CD4-positive, CD25-positive, alpha-beta regulatory T cell (primary cell): Measurements from ENCODE around the gene SAXO1. TPM values are rescaled to one million over a fixed set of nuclear protein-coding genes. Genes with fewer than 3 reads are reported as not detected.
"Not testable (repeated sequence)": the region's sequence is repeated elsewhere in the genome, so short reads cannot be mapped to it uniquely, and the experiment has no call there.

Source experiments
- ATAC-seq, 2 donors: fragments of 150-1000 bp; cut with Tn5 transposase; one replicate each; pipeline ENCODE4 v1.10.0; 2021; ENCODE audit warnings: low read depth in 2 of 2, moderate number of reproducible peaks in 2 of 2, moderate library complexity in 1 of 2
- DNase-seq, 3 donors: peaks; one replicate each; pipeline versions ENCODE4 v3.0.0 to v3.0.0-alpha.2; 2012 to 2022; ENCODE audit warnings: mixed read lengths in 1 of 3
- H3K27ac ChIP-seq: one replicate; pipeline ENCODE4 v1.7.0; 2013; ENCODE audit warnings: mild to moderate bottlenecking, low read length; ENCODE audit not compliant: insufficient read depth, poor library complexity, severe bottlenecking
- H3K27me3 ChIP-seq: one replicate; pipeline ENCODE4 v1.7.0; 2013; ENCODE audit warnings: low read length; ENCODE audit not compliant: control insufficient read depth, insufficient read depth
- H3K36me3 ChIP-seq: one replicate; pipeline ENCODE4 v1.7.0; 2013; ENCODE audit warnings: mild to moderate bottlenecking, low read length, moderate library complexity; ENCODE audit not compliant: control insufficient read depth, insufficient read depth
- H3K4me1 ChIP-seq: 2 replicates; pipeline ENCODE4 v1.7.0; 2013; ENCODE audit warnings: mild to moderate bottlenecking, low read length; ENCODE audit not compliant: insufficient read depth, control insufficient read depth, poor library complexity, severe bottlenecking
- H3K4me3 ChIP-seq: one replicate; pipeline ENCODE4 v1.7.0; 2013; ENCODE audit warnings: low read depth, mild to moderate bottlenecking, low read length, moderate library complexity
- H3K9me3 ChIP-seq, 2 experiments: 1 replicate in 1 of 2; 2 replicates in 1 of 2; pipeline ENCODE4 v1.7.0; 2013; ENCODE audit warnings: low read length in 2 of 2, mild to moderate bottlenecking in 1 of 2, moderate library complexity in 1 of 2; ENCODE audit not compliant: control insufficient read depth in 2 of 2
- H3K27ac Mint-ChIP-seq, 3 donors: one replicate each; pipeline ENCODE4 v1.8.0; 2020 to 2022; ENCODE audit warnings: mild to moderate bottlenecking in 3 of 3, mixed read lengths in 3 of 3, moderate library complexity in 2 of 3
- H3K27me3 Mint-ChIP-seq: one replicate; pipeline ENCODE4 v1.8.0; 2022; ENCODE audit warnings: mild to moderate bottlenecking, mixed read lengths
- H3K36me3 Mint-ChIP-seq: one replicate; pipeline ENCODE4 v1.8.0; 2020; ENCODE audit warnings: mixed read lengths
- H3K4me1 Mint-ChIP-seq, 4 donors: one replicate each; pipeline ENCODE4 v1.8.0; 2020 to 2022; ENCODE audit warnings: mixed read lengths in 4 of 4, mild to moderate bottlenecking in 1 of 4
- H3K4me3 Mint-ChIP-seq, 4 donors: one replicate each; pipeline ENCODE4 v1.8.0; 2020 to 2022; ENCODE audit warnings: mild to moderate bottlenecking in 4 of 4, mixed read lengths in 4 of 4, moderate library complexity in 3 of 4
- H3K9me3 Mint-ChIP-seq, 7 donors: one replicate each; pipeline ENCODE4 v1.8.0; 2020 to 2022; ENCODE audit warnings: mixed read lengths in 7 of 7, mild to moderate bottlenecking in 3 of 7, moderate library complexity in 2 of 7
- polyA plus RNA-seq, 4 donors: library from polyadenylated mRNA; unstranded; fragments of 300-500 nt; fragmentation: Illumina TruSeq; gene quantifications; one replicate each; pipeline ENCODE4 v1.2.3, GENCODE V29; 2021
- total RNA-seq: library from RNA; stranded (reverse); gene quantifications from one replicate; pipeline ENCODE4 v1.2.3, GENCODE V29; 2022

Gene SAXO1
- total and polyA plus RNA-seq, 5 donors from 2014 or later: 0.03 to 0.30 (median 0.10) TPM; not detected in 2

- DNase-seq: no peak
- H3K36me3 ChIP-seq: no peaks in the 10 kb centered on the region
- Mint-ChIP-seq H3K27ac (no peak overlapping the region), H3K27me3 (no peaks in the 10 kb centered on the region), H3K36me3 (no peaks in the 10 kb centered on the region), H3K4me1 (no peaks in the 10 kb centered on the region), H3K4me3 (no peak overlapping the region), H3K9me3 (peaks cover 0 to 14% (median 7%) of the 10 kb centered on the region in 7 donors)
- H3K4me3 ChIP-seq: no peak overlapping the region
- H3K9me3 ChIP-seq: no peaks in the 10 kb centered on the region
- ATAC-seq: no peak
- no peaks in the 10 kb centered on the region for H3K4me1 ChIP-seq
- H3K27me3 ChIP-seq: no peaks in the 10 kb centered on the region
- H3K27ac ChIP-seq: no peak overlapping the region
Observed at GRCh38 chr9:18997151-18997550, 35.9 kb downstream of the SAXO1 start.

GRCh38 chr9:18996211-18996610 is 36.8 kb downstream of the SAXO1 start:
- no peaks in the 10 kb centered on the region for H3K36me3 Mint-ChIP-seq
- Histone ChIP-seq H3K36me3 (no peaks in the 10 kb centered on the region), H3K9me3 (no peaks in the 10 kb centered on the region), H3K4me3 (no peak overlapping the region), H3K27me3 (no peaks in the 10 kb centered on the region), H3K27ac (no peak overlapping the region), H3K4me1 (no peaks in the 10 kb centered on the region)
- no peak for ATAC-seq
- H3K4me1 Mint-ChIP-seq: no peaks in the 10 kb centered on the region
- H3K27ac Mint-ChIP-seq: no peak overlapping the region
- no peak overlapping the region for H3K4me3 Mint-ChIP-seq
- H3K9me3 Mint-ChIP-seq: peaks cover 0 to 12% (median 4%) of the 10 kb centered on the region in 7 donors
- no peak for DNase-seq
- no peaks in the 10 kb centered on the region for H3K27me3 Mint-ChIP-seq

DNA sequence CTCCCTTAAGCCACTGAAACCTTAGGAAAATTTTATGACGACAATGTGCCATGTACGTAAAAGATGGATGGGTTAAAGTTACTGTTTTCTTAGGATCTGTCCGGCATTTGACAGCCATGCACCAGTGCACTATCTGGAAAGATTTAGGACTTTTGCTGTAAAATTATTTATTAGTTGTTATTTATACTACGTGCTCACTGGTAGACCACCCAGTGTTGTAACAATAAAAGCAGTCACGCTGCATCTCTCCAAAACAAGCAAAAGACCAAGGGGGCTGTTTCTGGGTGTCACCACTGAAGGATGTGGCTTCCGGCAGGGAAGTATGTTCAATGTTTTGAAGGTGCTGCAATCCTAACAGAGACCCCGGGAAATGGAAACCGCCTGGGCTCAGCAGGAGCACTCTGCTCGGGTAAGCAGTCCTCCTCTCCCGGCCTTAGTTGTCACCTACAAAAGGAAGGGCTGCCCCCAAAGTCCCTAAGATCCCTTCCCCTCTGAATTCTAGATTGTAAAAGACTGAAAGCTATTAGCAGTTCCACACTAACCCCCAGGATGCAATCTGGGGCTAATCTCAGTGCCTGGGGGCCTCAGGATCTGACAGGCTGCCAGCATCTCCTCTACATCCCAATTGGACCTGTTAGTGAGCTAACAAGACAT is 38.6 kb downstream of the SAXO1 start:
- no peaks in the 10 kb centered on the region for H3K4me1 ChIP-seq
- no peaks in the 10 kb centered on the region for H3K36me3 Mint-ChIP-seq
- H3K27ac ChIP-seq: no peak overlapping the region
- no peaks in the 10 kb centered on the region for H3K9me3 ChIP-seq
- no peak overlapping the region for H3K4me3 ChIP-seq
- DNase-seq (no peak), ATAC-seq (no peak)
- H3K36me3 ChIP-seq: no peaks in the 10 kb centered on the region
- H3K9me3 Mint-ChIP-seq: peaks cover 0 to 6% (median 4%) of the 10 kb centered on the region in 7 donors
- H3K4me1 Mint-ChIP-seq: no peaks in the 10 kb centered on the region
- no peak overlapping the region for H3K27ac Mint-ChIP-seq
- H3K27me3 Mint-ChIP-seq: no peaks in the 10 kb centered on the region
- H3K4me3 Mint-ChIP-seq: no peak overlapping the region
- no peaks in the 10 kb centered on the region for H3K27me3 ChIP-seq

DNA sequence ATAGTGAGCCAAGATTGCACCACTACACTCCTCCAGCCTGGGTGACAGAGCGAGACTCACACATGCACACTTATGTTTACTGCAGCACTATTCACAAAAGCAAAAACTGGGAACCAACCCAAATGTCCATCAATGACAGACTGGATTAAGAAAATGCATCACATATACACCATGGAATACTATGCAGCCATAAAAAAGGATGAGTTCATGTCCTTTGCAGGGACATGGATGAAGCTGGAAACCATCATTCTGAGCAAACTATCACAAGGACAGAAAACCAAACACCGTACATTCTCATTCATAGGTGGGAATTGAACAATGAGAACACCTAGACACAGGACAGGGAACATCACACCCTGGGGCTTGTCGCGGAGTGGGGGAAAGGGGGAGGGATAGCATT is 41.8 kb downstream of the SAXO1 start:
- not testable (repeated sequence) for H3K4me1 Mint-ChIP-seq, H3K36me3 Mint-ChIP-seq, H3K27me3 Mint-ChIP-seq, H3K27ac Mint-ChIP-seq, H3K27me3 ChIP-seq, H3K36me3 ChIP-seq, H3K4me3 ChIP-seq, H3K9me3 Mint-ChIP-seq, H3K4me3 Mint-ChIP-seq, H3K9me3 ChIP-seq, ATAC-seq, H3K4me1 ChIP-seq, DNase-seq, H3K27ac ChIP-seq

GRCh38 chr9:18990494-18990893 is 42.5 kb downstream of the SAXO1 start:
- Histone ChIP-seq H3K36me3 (no peaks in the 10 kb centered on the region), H3K27ac (no peak overlapping the region), H3K4me3 (no peak overlapping the region), H3K27me3 (no peaks in the 10 kb centered on the region), H3K4me1 (no peaks in the 10 kb centered on the region), H3K9me3 (no peaks in the 10 kb centered on the region)
- Mint-ChIP-seq H3K4me3 (no peak overlapping the region), H3K4me1 (no peaks in the 10 kb centered on the region), H3K36me3 (no peaks in the 10 kb centered on the region), H3K27ac (no peak overlapping the region), H3K27me3 (peaks cover 6% of the 10 kb centered on the region), H3K9me3 (no peaks in the 10 kb centered on the region)
- ATAC-seq: no peak
- DNase-seq: no peak

DNA sequence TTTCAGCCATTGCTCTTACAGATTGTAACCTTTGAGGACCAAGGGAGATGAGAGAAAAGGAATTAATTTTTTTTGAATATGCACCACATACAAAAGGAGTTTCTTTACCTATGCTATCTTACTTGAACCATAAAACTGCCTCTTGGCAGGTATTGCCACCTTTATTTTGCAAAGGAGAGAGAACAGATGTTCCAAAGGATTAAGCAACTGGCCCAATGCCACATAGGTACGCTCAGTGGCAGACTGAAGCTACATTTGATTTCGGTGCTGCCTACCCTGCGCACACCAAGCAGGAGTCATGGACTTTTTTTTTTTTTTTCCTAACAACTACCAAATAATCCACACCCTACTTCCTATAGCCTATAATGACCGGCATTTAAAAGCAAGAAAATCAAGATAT is 43.1 kb downstream of the SAXO1 start:
- H3K4me1 ChIP-seq: no peaks in the 10 kb centered on the region
- no peak overlapping the region for H3K4me3 Mint-ChIP-seq
- no peaks in the 10 kb centered on the region for H3K9me3 ChIP-seq
- no peak overlapping the region for H3K27ac Mint-ChIP-seq
- no peaks in the 10 kb centered on the region for H3K36me3 Mint-ChIP-seq
- H3K4me3 ChIP-seq: no peak overlapping the region
- no peaks in the 10 kb centered on the region for H3K4me1 Mint-ChIP-seq
- no peaks in the 10 kb centered on the region for H3K27me3 ChIP-seq
- H3K27me3 Mint-ChIP-seq: peaks cover 9% of the 10 kb centered on the region
- H3K27ac ChIP-seq: no peak overlapping the region
- H3K36me3 ChIP-seq: no peaks in the 10 kb centered on the region
- no peaks in the 10 kb centered on the region for H3K9me3 Mint-ChIP-seq
- ATAC-seq (no peak), DNase-seq (no peak)

DNA sequence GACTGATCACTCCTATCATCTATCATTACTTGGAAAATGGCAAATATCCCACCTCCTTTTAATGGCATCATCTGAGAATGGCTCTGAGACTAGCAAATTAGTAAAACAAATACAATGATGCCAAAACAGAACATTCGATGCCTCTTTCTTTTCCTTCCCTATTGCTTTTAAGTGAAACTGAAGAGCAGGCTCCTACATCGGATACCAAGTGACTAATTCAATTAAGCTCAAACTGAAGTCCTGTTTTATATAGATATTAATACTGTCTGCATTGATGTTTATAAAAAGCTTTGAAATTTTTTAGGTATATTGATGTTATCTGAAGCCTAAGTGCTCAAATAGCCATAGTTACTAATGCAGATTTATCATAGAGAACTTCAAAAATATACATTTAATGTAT is 43.9 kb downstream of the SAXO1 start:
- H3K27me3 Mint-ChIP-seq: peaks cover 11% of the 10 kb centered on the region
- ATAC-seq (no peak), DNase-seq (no peak)
- H3K4me1 ChIP-seq: no peaks in the 10 kb centered on the region
- H3K9me3 ChIP-seq: no peaks in the 10 kb centered on the region
- H3K4me3 ChIP-seq: no peak overlapping the region
- H3K4me3 Mint-ChIP-seq: no peak overlapping the region
- no peak overlapping the region for H3K27ac ChIP-seq
- H3K27ac Mint-ChIP-seq: no peak overlapping the region
- H3K36me3 ChIP-seq: no peaks in the 10 kb centered on the region
- no peaks in the 10 kb centered on the region for H3K27me3 ChIP-seq
- H3K9me3 Mint-ChIP-seq: no peaks in the 10 kb centered on the region
- no peaks in the 10 kb centered on the region for H3K4me1 Mint-ChIP-seq
- no peaks in the 10 kb centered on the region for H3K36me3 Mint-ChIP-seq

DNA sequence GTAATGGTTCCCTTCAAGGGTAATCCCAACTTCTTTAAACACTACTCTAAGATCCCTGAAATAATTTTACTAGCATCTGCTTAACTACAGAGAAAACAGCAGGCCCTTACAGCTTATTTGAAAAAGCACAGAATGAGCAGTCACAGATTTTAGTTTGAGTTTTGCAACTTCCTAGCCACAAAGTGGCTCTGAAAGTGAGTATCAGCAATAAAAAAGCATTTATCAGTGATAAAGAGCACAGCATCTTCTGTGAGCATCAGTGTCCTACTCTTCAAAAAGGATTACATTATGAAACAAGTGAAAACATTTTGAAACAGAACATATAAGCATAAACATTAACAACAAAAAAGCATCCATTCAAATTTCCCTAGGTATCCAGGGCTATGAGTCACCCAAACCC is 45.0 kb downstream of the SAXO1 start:
- no peaks in the 10 kb centered on the region for H3K27me3 ChIP-seq
- no peaks in the 10 kb centered on the region for H3K9me3 ChIP-seq
- ATAC-seq: no peak
- H3K4me1 ChIP-seq: no peaks in the 10 kb centered on the region
- H3K27me3 Mint-ChIP-seq: peaks cover 11% of the 10 kb centered on the region
- no peaks in the 10 kb centered on the region for H3K4me1 Mint-ChIP-seq
- H3K36me3 ChIP-seq: no peaks in the 10 kb centered on the region
- H3K36me3 Mint-ChIP-seq: no peaks in the 10 kb centered on the region
- no peak overlapping the region for H3K4me3 ChIP-seq
- no peak overlapping the region for H3K27ac Mint-ChIP-seq
- no peak overlapping the region for H3K27ac ChIP-seq
- no peaks in the 10 kb centered on the region for H3K9me3 Mint-ChIP-seq
- H3K4me3 Mint-ChIP-seq: no peak overlapping the region
- no peak for DNase-seq
